Neuronal stem cell (in vitro differentiated cells): ENCODE results near the gene FKBP2.

ENCODE experiments used
- DNase-seq: peaks from one replicate; pipeline ENCODE4 v3.0.0-alpha.2; 2013; ENCODE audit warnings: low spot score
- H2AFZ ChIP-seq: one replicate; pipeline ENCODE4 v1.6.1; 2013; ENCODE audit warnings: mild to moderate bottlenecking, low read length, inconsistent platforms
- H2AK5ac ChIP-seq: 2 replicates; pipeline ENCODE4 v1.6.1; 2013; ENCODE audit warnings: low read depth, mild to moderate bottlenecking, inconsistent platforms, low read length, moderate library complexity, mixed read lengths
- H2BK120ac ChIP-seq: 2 replicates; pipeline ENCODE4 v1.6.1; 2013; ENCODE audit warnings: low read depth, mild to moderate bottlenecking, inconsistent platforms, low read length, moderate library complexity, mixed read lengths
- H2BK12ac ChIP-seq: one replicate; pipeline ENCODE4 v1.6.1; 2013; ENCODE audit warnings: low read length, inconsistent platforms
- H2BK15ac ChIP-seq: 2 replicates; pipeline ENCODE4 v1.6.1; 2013; ENCODE audit warnings: mild to moderate bottlenecking, low read length, inconsistent platforms, mixed read lengths
- H2BK5ac ChIP-seq: one replicate; pipeline ENCODE4 v1.6.1; 2013; ENCODE audit warnings: inconsistent platforms, mild to moderate bottlenecking, low read length, moderate library complexity
- H3K14ac ChIP-seq: one replicate; pipeline ENCODE4 v1.6.1; 2013; ENCODE audit warnings: low read length, inconsistent platforms
- H3K18ac ChIP-seq: 2 replicates; pipeline ENCODE4 v1.6.1; 2013; ENCODE audit warnings: low read length, inconsistent platforms
- H3K23ac ChIP-seq: 2 replicates; pipeline ENCODE4 v1.6.1; 2013; ENCODE audit warnings: low read depth, mild to moderate bottlenecking, mixed read lengths, low read length, inconsistent platforms; ENCODE audit not compliant: poor library complexity
- H3K27ac ChIP-seq: replicated peaks from 3 replicates; pipeline ENCODE4 v1.5.1; 2013; ENCODE audit warnings: low read length, inconsistent platforms
- H3K27me3 ChIP-seq, 3 experiments: 2 replicates each; pipeline ENCODE4 v1.6.1; 2013; ENCODE audit warnings: low read length in 3 of 3, mild to moderate bottlenecking in 2 of 3, inconsistent platforms in 1 of 3, low read depth in 1 of 3, mixed read lengths in 1 of 3, moderate library complexity in 1 of 3; ENCODE audit not compliant: control insufficient read depth in 3 of 3, insufficient read depth in 3 of 3
- H3K36me3 ChIP-seq, 2 donors: replicated peaks in 1 of 2; 2 replicates each; pipeline ENCODE4 v1.6.1; 2013; ENCODE audit warnings: low read length in 2 of 2; ENCODE audit not compliant: control insufficient read depth in 2 of 2, insufficient read depth in 2 of 2
- H3K4ac ChIP-seq: 2 replicates; pipeline ENCODE4 v1.6.1; 2013; ENCODE audit warnings: inconsistent platforms, mild to moderate bottlenecking, low read length, moderate library complexity
- H3K4me1 ChIP-seq, 2 donors: 1 replicate in 1 of 2; 2 replicates in 1 of 2; pipeline ENCODE4 v1.6.1; 2013; ENCODE audit warnings: low read length in 2 of 2, low read depth in 1 of 2; ENCODE audit not compliant: control insufficient read depth in 2 of 2, insufficient read depth in 1 of 2
- H3K4me2 ChIP-seq: one replicate; pipeline ENCODE4 v1.6.1; 2013; ENCODE audit warnings: mild to moderate bottlenecking, low read length, inconsistent platforms; ENCODE audit not compliant: insufficient read depth, poor library complexity, severe bottlenecking
- H3K4me3 ChIP-seq, 2 donors: 2 replicates each; pipeline ENCODE4 v1.5.1; 2013; ENCODE audit warnings: low read length in 2 of 2, mild to moderate bottlenecking in 2 of 2, inconsistent platforms in 1 of 2, moderate library complexity in 1 of 2
- H3K79me1 ChIP-seq: one replicate; pipeline ENCODE4 v1.6.1; 2013; ENCODE audit warnings: low read depth, mild to moderate bottlenecking, inconsistent platforms, low read length, moderate library complexity
- H3K9ac ChIP-seq: one replicate; pipeline ENCODE4 v1.6.1; 2013; ENCODE audit warnings: mild to moderate bottlenecking, low read depth, low read length, inconsistent platforms; ENCODE audit not compliant: poor library complexity
- H3K9me3 ChIP-seq, 2 donors: replicated peaks in 1 of 2; 2 replicates each; pipeline versions ENCODE3 to v1.6.1; 2013; ENCODE audit warnings: low read length in 2 of 2, mild to moderate bottlenecking in 2 of 2, inconsistent platforms in 1 of 2, low read depth in 1 of 2, mixed read lengths in 1 of 2, moderate library complexity in 1 of 2; ENCODE audit not compliant: control insufficient read depth in 2 of 2, insufficient read depth in 1 of 2
- H4K8ac ChIP-seq: one replicate; pipeline ENCODE4 v1.6.1; 2013; ENCODE audit warnings: low read depth, mild to moderate bottlenecking, inconsistent platforms, low read length, moderate library complexity
- H4K91ac ChIP-seq: one replicate; pipeline ENCODE4 v1.6.1; 2013; ENCODE audit warnings: low read length, low read depth, mild to moderate bottlenecking, inconsistent platforms; ENCODE audit not compliant: poor library complexity
- WGBS, 2 donors: extraction: QIAGEN DNeasy Blood & Tissue Kit; methylation state at CpG; one replicate each; pipeline ENCODE4 v1.1.7; 2013; ENCODE audit warnings: missing lambda C conversion rate in 2 of 2, mixed read lengths in 1 of 2; ENCODE audit not compliant: insufficient read length in 2 of 2, insufficient replicate concordance in 1 of 2; ENCODE audit errors: extremely low coverage in 2 of 2; 5-methylcytosine and 5-hydroxymethylcytosine counted together

Gene FKBP2

DNA sequence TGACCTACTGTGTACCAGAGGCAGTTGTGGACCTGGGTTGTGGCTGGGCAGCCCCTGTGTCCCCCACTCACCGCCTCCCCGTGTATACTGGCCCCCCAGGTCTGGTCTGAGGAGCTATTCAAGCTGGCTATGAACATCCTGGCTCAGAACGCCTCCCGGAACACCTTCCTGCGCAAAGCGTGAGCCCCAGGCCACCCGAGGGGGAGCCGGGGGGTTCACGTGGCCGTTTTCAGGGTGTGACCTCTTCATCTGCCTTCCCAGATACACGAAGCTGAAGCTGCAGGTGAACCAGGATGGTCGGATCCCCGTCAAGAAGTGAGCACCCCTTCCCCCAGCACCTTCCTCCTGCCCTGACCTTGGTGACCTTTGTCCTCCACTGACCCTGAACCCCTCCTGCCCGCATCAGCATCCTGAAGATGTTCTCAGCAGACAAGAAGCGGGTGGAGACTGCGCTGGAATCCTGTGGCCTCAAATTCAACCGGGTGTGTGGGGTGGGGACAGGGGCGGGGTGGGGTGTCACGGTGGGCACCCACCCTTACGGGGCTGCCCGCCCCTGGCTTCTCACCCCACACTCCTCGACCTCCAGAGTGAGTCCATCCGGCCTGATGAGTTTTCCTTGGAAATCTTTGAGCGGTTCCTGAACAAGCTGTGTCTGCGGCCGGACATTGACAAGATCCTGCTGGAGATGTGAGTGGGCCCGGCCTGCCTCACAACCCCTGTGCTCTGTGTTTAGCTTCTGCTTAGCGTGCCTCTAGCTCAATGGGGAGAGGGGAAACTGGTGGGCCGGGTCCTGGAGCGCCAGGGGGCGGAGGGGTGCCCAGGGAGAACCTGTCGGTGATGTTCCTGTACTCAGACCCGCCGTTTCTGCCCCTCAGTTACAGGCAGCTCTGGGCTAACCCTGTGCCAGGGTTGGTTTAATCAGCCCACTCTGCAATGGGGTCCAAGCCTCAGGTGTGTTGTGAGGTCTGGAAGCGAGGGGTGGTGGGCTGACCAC lies 14.5 kb downstream of the FKBP2 start:
- DNase-seq, result no peak
- H3K79me1 ChIP-seq, result no peaks in the 10 kb centered on the region
- no peak overlapping the region for H2BK120ac ChIP-seq
- H3K27me3 ChIP-seq, result no peaks in the 10 kb centered on the region
- no peak overlapping the region for H3K14ac ChIP-seq
- H2BK5ac ChIP-seq, result peak overlapping the region; percentile 1
- no peak overlapping the region for H2AFZ ChIP-seq
- no peak overlapping the region for H2BK15ac ChIP-seq
- no peaks in the 10 kb centered on the region for H3K9me3 ChIP-seq
- H3K36me3 ChIP-seq, result peaks cover 29 to 59% of the 10 kb centered on the region in 2 donors
- no peak overlapping the region for H3K18ac ChIP-seq
- H3K23ac ChIP-seq, result no peak overlapping the region
- H4K91ac ChIP-seq, result no peak overlapping the region
- H3K27ac ChIP-seq, result no peak overlapping the region
- H2AK5ac ChIP-seq, result no peak overlapping the region
- no peak overlapping the region for H3K4me3 ChIP-seq
- H3K9ac ChIP-seq, result no peak overlapping the region
- H3K4me1 ChIP-seq, result peaks cover 9 to 10% of the 10 kb centered on the region in 2 donors
- H3K4me2 ChIP-seq, result no peak overlapping the region
- WGBS, 2 donors, result no CpG with 5 or more reads among the region's 35 CpGs
- no peak overlapping the region for H2BK12ac ChIP-seq
- no peak overlapping the region for H4K8ac ChIP-seq
- H3K4ac ChIP-seq, result no peak overlapping the region

DNA sequence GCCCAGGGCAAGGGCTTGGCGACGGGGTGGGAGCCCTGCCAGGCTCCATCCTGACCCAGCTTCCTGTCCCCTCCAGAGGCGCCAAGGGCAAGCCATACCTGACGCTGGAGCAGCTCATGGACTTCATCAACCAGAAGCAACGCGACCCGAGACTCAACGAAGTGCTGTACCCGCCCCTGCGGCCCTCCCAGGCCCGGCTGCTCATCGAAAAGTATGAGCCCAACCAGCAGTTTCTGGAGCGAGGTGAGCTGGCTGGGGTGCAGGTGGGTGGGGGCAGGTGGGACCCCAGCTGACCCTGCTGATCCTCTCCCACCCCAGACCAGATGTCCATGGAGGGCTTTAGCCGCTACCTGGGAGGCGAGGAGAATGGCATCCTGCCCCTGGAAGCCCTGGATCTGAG lies 15.4 kb downstream of the FKBP2 start:
- H2AFZ ChIP-seq, result no peak overlapping the region
- peak overlapping the region; percentile 1 for H2BK5ac ChIP-seq
- H3K23ac ChIP-seq, result peak overlapping the region; percentile 93
- no peak overlapping the region for H3K9ac ChIP-seq
- peaks cover 2 to 6% of the 10 kb centered on the region in 2 donors for H3K4me1 ChIP-seq
- no peak overlapping the region for H4K91ac ChIP-seq
- no peak overlapping the region for H2BK15ac ChIP-seq
- no peak overlapping the region for H3K14ac ChIP-seq
- no peak overlapping the region for H2AK5ac ChIP-seq
- H4K8ac ChIP-seq, result no peak overlapping the region
- no peaks in the 10 kb centered on the region for H3K9me3 ChIP-seq
- H3K18ac ChIP-seq, result no peak overlapping the region
- no peak for DNase-seq
- peak overlapping the region in 1 of 2 donors; percentile 53 for H3K4me3 ChIP-seq
- no peak overlapping the region for H3K4ac ChIP-seq
- no CpG with 5 or more reads among the region's 15 CpGs for WGBS, 2 donors
- H3K36me3 ChIP-seq, result peaks cover 31 to 63% of the 10 kb centered on the region in 2 donors
- no peak overlapping the region for H2BK120ac ChIP-seq
- H3K27ac ChIP-seq, result no peak overlapping the region
- no peak overlapping the region for H3K4me2 ChIP-seq
- H2BK12ac ChIP-seq, result no peak overlapping the region
- no peaks in the 10 kb centered on the region for H3K27me3 ChIP-seq
- H3K79me1 ChIP-seq, result peaks cover 2% of the 10 kb centered on the region

DNA sequence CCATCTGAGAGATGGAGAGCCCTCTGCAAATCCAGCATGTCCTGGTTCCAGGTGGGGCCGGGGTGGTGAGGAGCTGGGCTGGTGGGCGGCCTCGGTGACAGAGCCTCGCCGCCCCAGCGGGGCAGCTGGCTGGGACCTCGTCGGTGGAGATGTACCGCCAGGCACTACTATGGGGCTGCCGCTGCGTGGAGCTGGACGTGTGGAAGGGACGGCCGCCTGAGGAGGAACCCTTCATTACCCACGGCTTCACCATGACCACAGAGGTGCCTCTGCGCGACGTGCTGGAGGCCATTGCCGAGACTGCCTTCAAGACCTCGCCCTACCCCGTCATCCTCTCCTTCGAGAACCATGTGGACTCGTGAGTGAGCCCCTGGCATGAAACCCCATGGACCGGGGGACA lies 17.5 kb downstream of the FKBP2 start:
- no peak overlapping the region for H2BK12ac ChIP-seq
- no peak overlapping the region for H3K4me2 ChIP-seq
- H3K18ac ChIP-seq, result no peak overlapping the region
- no peak overlapping the region for H3K9ac ChIP-seq
- DNase-seq, result no peak
- peak overlapping the region in 1 of 2 donors; percentile 9 for H3K4me3 ChIP-seq
- H3K4ac ChIP-seq, result no peak overlapping the region
- no peak overlapping the region for H3K27ac ChIP-seq
- H4K8ac ChIP-seq, result no peak overlapping the region
- no CpG with 5 or more reads among the region's 24 CpGs for WGBS, 2 donors
- H3K14ac ChIP-seq, result no peak overlapping the region
- H3K27me3 ChIP-seq, result no peaks in the 10 kb centered on the region
- no peak overlapping the region for H2BK15ac ChIP-seq
- peaks cover 0 to 1% of the 10 kb centered on the region in 2 donors for H3K4me1 ChIP-seq
- H2AFZ ChIP-seq, result no peak overlapping the region
- H4K91ac ChIP-seq, result no peak overlapping the region
- no peak overlapping the region for H2AK5ac ChIP-seq
- no peak overlapping the region for H2BK120ac ChIP-seq
- peaks cover 42 to 83% of the 10 kb centered on the region in 2 donors for H3K36me3 ChIP-seq
- no peak overlapping the region for H3K23ac ChIP-seq
- H3K9me3 ChIP-seq, result no peaks in the 10 kb centered on the region
- H3K79me1 ChIP-seq, result peaks cover 3% of the 10 kb centered on the region
- H2BK5ac ChIP-seq, result no peak overlapping the region

DNA sequence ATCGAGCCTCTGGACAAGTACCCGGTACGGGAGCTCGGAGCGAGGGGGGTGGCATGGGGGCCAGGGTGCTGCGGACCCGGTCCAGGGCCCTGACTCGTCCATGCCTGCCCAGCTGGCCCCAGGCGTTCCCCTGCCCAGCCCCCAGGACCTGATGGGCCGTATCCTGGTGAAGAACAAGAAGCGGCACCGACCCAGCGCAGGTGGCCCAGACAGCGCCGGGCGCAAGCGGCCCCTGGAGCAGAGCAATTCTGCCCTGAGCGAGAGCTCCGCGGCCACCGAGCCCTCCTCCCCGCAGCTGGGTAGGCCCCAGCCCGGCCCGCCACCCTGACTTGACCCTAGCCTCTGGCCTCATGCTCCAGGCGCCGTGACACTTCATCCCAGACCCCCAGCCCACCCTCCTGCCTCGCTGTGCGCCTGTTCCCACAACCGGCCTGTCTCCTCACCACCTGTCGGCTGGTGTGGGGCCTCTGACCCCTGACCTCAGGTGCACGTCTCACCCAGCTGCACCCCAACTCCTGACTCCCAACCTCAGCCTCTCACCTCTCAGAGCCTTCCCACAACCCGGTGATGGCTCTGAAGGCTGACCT lies 18.1 kb downstream of the FKBP2 start:
- Histone ChIP-seq H3K9ac (peak overlapping the region; percentile 70), H4K8ac (no peak overlapping the region), H3K4me1 (peaks cover 0 to 4% of the 10 kb centered on the region in 2 donors), H3K4ac (no peak overlapping the region), H3K36me3 (peaks cover 43 to 87% of the 10 kb centered on the region in 2 donors), H2AK5ac (no peak overlapping the region), H3K18ac (no peak overlapping the region), H2BK5ac (no peak overlapping the region), H3K4me3 (peak overlapping the region in 1 of 2 donors; percentile 43), H3K23ac (no peak overlapping the region), H3K27me3 (no peaks in the 10 kb centered on the region), H4K91ac (no peak overlapping the region), H3K79me1 (peaks cover 3% of the 10 kb centered on the region), H2BK120ac (peak overlapping the region; percentile 31), H2AFZ (no peak overlapping the region), H3K14ac (no peak overlapping the region), H3K4me2 (no peak overlapping the region), H2BK15ac (no peak overlapping the region), H2BK12ac (no peak overlapping the region), H3K27ac (no peak overlapping the region), H3K9me3 (no peaks in the 10 kb centered on the region)
- no peak for DNase-seq
- no CpG with 5 or more reads among the region's 32 CpGs for WGBS, 2 donors
